H9 (cell line): Measurements from ENCODE around the gene ST14. TPM values are rescaled to one million over a fixed set of nuclear protein-coding genes. Genes with fewer than 3 reads are reported as not detected.
A peak's percentile ranks its signal among the peaks of the same experiment; 100 is the strongest.

Source experiments
- DNase-seq: peaks from one replicate; pipeline ENCODE4 v3.0.0-alpha.2; 2017
- H2AFZ ChIP-seq: one replicate; pipeline ENCODE4 v1.6.1; 2013; ENCODE audit warnings: mild to moderate bottlenecking, low read length, control low read depth, moderate library complexity
- H2AK5ac ChIP-seq: 2 replicates; pipeline ENCODE4 v1.6.1; 2013; ENCODE audit warnings: low read length, control low read depth, mixed read lengths; ENCODE audit not compliant: insufficient read length
- H2BK120ac ChIP-seq: one replicate; pipeline ENCODE4 v1.6.1; 2013; ENCODE audit warnings: low read depth, mild to moderate bottlenecking, low read length, control low read depth, inconsistent platforms; ENCODE audit not compliant: poor library complexity, severe bottlenecking
- H2BK12ac ChIP-seq: 2 replicates; pipeline ENCODE4 v1.6.1; 2013; ENCODE audit warnings: low read length, control low read depth, mixed read lengths, low read depth; ENCODE audit not compliant: insufficient read length
- H2BK15ac ChIP-seq: 2 replicates; pipeline ENCODE4 v1.6.1; 2013; ENCODE audit warnings: low read depth, low read length, control low read depth
- H2BK20ac ChIP-seq: one replicate; pipeline ENCODE4 v1.6.1; 2013; ENCODE audit warnings: low read depth, mild to moderate bottlenecking, low read length, control low read depth, inconsistent platforms; ENCODE audit not compliant: poor library complexity, severe bottlenecking
- H2BK5ac ChIP-seq: 2 replicates; pipeline ENCODE4 v1.6.1; 2013; ENCODE audit warnings: low read length, control low read depth, mixed read lengths; ENCODE audit not compliant: insufficient read length
- H3K14ac ChIP-seq: 2 replicates; pipeline ENCODE4 v1.6.1; 2013; ENCODE audit warnings: low read length, control low read depth; ENCODE audit not compliant: insufficient read depth
- H3K18ac ChIP-seq: 2 replicates; pipeline ENCODE4 v1.6.1; 2013; ENCODE audit warnings: low read depth, mild to moderate bottlenecking, mixed read lengths, low read length, control low read depth; ENCODE audit not compliant: insufficient read length
- H3K23ac ChIP-seq: 2 replicates; pipeline ENCODE4 v1.6.1; 2013; ENCODE audit warnings: low read length, control low read depth, mixed read lengths, low read depth; ENCODE audit not compliant: insufficient read length
- H3K23me2 ChIP-seq: 2 replicates; pipeline ENCODE4 v1.6.1; 2013; ENCODE audit warnings: low read depth, mild to moderate bottlenecking, mixed read lengths, low read length, control low read depth; ENCODE audit not compliant: insufficient read length, poor library complexity, severe bottlenecking
- H3K27ac ChIP-seq: 2 replicates; pipeline ENCODE4 v1.5.1; 2013; ENCODE audit warnings: low read length, control low read depth, mixed read lengths, low read depth; ENCODE audit not compliant: insufficient read length
- H3K27me3 ChIP-seq: 2 replicates; pipeline ENCODE4 v1.6.1; 2013; ENCODE audit warnings: low read length, control low read depth, inconsistent platforms; ENCODE audit not compliant: insufficient read depth
- H3K4ac ChIP-seq: 2 replicates; pipeline ENCODE4 v1.6.1; 2013; ENCODE audit warnings: low read depth, mild to moderate bottlenecking, control low read depth, inconsistent platforms, low read length, moderate library complexity
- H3K4me1 ChIP-seq: 2 replicates; pipeline ENCODE4 v1.6.1; 2013; ENCODE audit warnings: low read length, control low read depth, inconsistent platforms; ENCODE audit not compliant: insufficient read depth
- H3K4me2 ChIP-seq: 2 replicates; pipeline ENCODE4 v1.6.1; 2013; ENCODE audit warnings: low read length, control low read depth, mixed read lengths; ENCODE audit not compliant: insufficient read length, insufficient read depth
- H3K56ac ChIP-seq: 2 replicates; pipeline ENCODE4 v1.6.1; 2013; ENCODE audit warnings: low read depth, mild to moderate bottlenecking, mixed read lengths, low read length, control low read depth; ENCODE audit not compliant: insufficient read length
- H3K79me1 ChIP-seq: 2 replicates; pipeline ENCODE4 v1.6.1; 2013; ENCODE audit warnings: low read depth, mild to moderate bottlenecking, moderate library complexity, low read length, control low read depth, inconsistent platforms; ENCODE audit not compliant: insufficient read depth, poor library complexity, severe bottlenecking
- H3K79me2 ChIP-seq: 2 replicates; pipeline ENCODE4 v1.6.1; 2013; ENCODE audit warnings: low read length, control low read depth, inconsistent platforms; ENCODE audit not compliant: insufficient read depth
- H3K9ac ChIP-seq: 2 replicates; pipeline ENCODE4 v1.6.1; 2013; ENCODE audit warnings: low read length, control low read depth, mixed read lengths; ENCODE audit not compliant: insufficient read length; ENCODE audit errors: extremely low read depth
- H3K9me3 ChIP-seq: one replicate; pipeline ENCODE4 v1.6.1; 2013; ENCODE audit warnings: low read depth, low read length, inconsistent platforms; ENCODE audit not compliant: control insufficient read depth
- H3T11ph ChIP-seq: one replicate; pipeline ENCODE4 v1.6.1; 2013; ENCODE audit warnings: mild to moderate bottlenecking, low read length, control low read depth, inconsistent platforms
- H4K20me1 ChIP-seq: one replicate; pipeline ENCODE4 v1.6.1; 2013; ENCODE audit not compliant: control insufficient read depth, insufficient read length, insufficient read depth
- H4K5ac ChIP-seq: 2 replicates; pipeline ENCODE4 v1.6.1; 2013; ENCODE audit warnings: low read depth, mild to moderate bottlenecking, mixed read lengths, low read length, control low read depth; ENCODE audit not compliant: insufficient read length
- H4K8ac ChIP-seq: replicated peaks from 2 replicates; pipeline ENCODE4 v1.6.1; 2013; ENCODE audit warnings: low read length, control low read depth, mixed read lengths, low read depth; ENCODE audit not compliant: insufficient read length
- H4K91ac ChIP-seq: 2 replicates; pipeline ENCODE4 v1.6.1; 2013; ENCODE audit warnings: low read depth, mild to moderate bottlenecking, moderate library complexity, mixed read lengths, low read length, control low read depth; ENCODE audit not compliant: insufficient read length
- H3K27ac Mint-ChIP-seq, 3 experiments: 2 replicates in 2 of 3; 3 replicates in 1 of 3; pipeline ENCODE4 v1.8.0; 2020 to 2021; ENCODE audit warnings: mixed read lengths in 3 of 3, mild to moderate bottlenecking in 1 of 3, moderate library complexity in 1 of 3
- H3K27me3 Mint-ChIP-seq: 2 replicates; pipeline ENCODE4 v1.8.0; 2021; ENCODE audit warnings: low read depth, mild to moderate bottlenecking, moderate library complexity, mixed read lengths
- H3K36me3 Mint-ChIP-seq, 3 experiments: 2 replicates in 2 of 3; 3 replicates in 1 of 3; pipeline ENCODE4 v1.8.0; 2020 to 2021; ENCODE audit warnings: low read depth in 3 of 3, mixed read lengths in 3 of 3; ENCODE audit not compliant: insufficient read depth in 1 of 3
- H3K4me1 Mint-ChIP-seq, 2 experiments: 2 replicates each; pipeline ENCODE4 v1.8.0; 2020; ENCODE audit warnings: mixed read lengths in 2 of 2
- H3K4me3 Mint-ChIP-seq, 2 experiments: 2 replicates in 1 of 2; 3 replicates in 1 of 2; pipeline ENCODE4 v1.8.0; 2020 to 2021; ENCODE audit warnings: mild to moderate bottlenecking in 2 of 2, mixed read lengths in 2 of 2, moderate library complexity in 1 of 2
- H3K9me3 Mint-ChIP-seq, 2 experiments: 2 replicates in 1 of 2; 3 replicates in 1 of 2; pipeline ENCODE4 v1.8.0; 2020; ENCODE audit warnings: mild to moderate bottlenecking in 2 of 2, mixed read lengths in 2 of 2, moderate library complexity in 1 of 2
- WGBS: extraction: QIAGEN DNeasy Blood & Tissue Kit; methylation state at CpG from one replicate; pipeline ENCODE4 v1.1.7; 2013; ENCODE audit warnings: missing lambda C conversion rate, low lambda C conversion rate, mixed read lengths; ENCODE audit not compliant: insufficient read length; ENCODE audit errors: extremely low coverage; 5-methylcytosine and 5-hydroxymethylcytosine counted together
- total RNA-seq: library from RNA; stranded (reverse); gene quantifications from 2 replicates; pipeline ENCODE4 v1.2.1, GENCODE V29; 2021
- TF ChIP-seq, protein P1 (sequence below): fragments of 200-600 bp; sonication (generic); conservative IDR thresholded peaks from 3 replicates; pipeline ENCODE4 v1.8.0; 2021; ENCODE audit warnings: antibody characterized with exemption, mild to moderate bottlenecking

The ST14 gene
- total RNA-seq, 1 experiment from 2014 or later = 22.4 TPM

GRCh38 chr11:130120045-130120444, 39.5 kb upstream of the ST14 start:
- Histone ChIP-seq H3K79me1 (no peaks in the 10 kb centered on the region), H4K20me1 (peaks cover 4% of the 10 kb centered on the region), H3K23me2 (no peaks in the 10 kb centered on the region), H4K91ac (no peak overlapping the region), H2AK5ac (no peak overlapping the region), H4K5ac (no peak overlapping the region), H3K79me2 (no peaks in the 10 kb centered on the region), H2BK5ac (no peak overlapping the region), H2BK20ac (no peak overlapping the region), H3K4me1 (no peaks in the 10 kb centered on the region), H3K9ac (no peak overlapping the region), H2BK15ac (no peak overlapping the region), H3T11ph (no peak overlapping the region), H3K27ac (no peak overlapping the region), H2AFZ (no peak overlapping the region), H2BK120ac (no peak overlapping the region), H2BK12ac (no peak overlapping the region), H3K14ac (no peak overlapping the region), H3K23ac (no peak overlapping the region), H3K9me3 (no peaks in the 10 kb centered on the region), H4K8ac (no peak overlapping the region), H3K27me3 (no peaks in the 10 kb centered on the region), H3K4ac (no peak overlapping the region), H3K4me2 (no peak overlapping the region), H3K56ac (no peak overlapping the region), H3K18ac (no peak overlapping the region)
- Mint-ChIP-seq H3K9me3 (no peaks in the 10 kb centered on the region), H3K4me1 (peaks cover 5 to 10% of the 10 kb centered on the region in 2 experiments), H3K27me3 (no peaks in the 10 kb centered on the region), H3K36me3 (peaks cover 40 to 56% (median 49%) of the 10 kb centered on the region in 3 experiments; a peak in 6 of 7 replicates), H3K4me3 (no peak overlapping the region), H3K27ac (peak overlapping the region in 1 of 3 experiments; percentile 24; a peak in 2 of 7 replicates)
- no peak for DNase-seq
- TF ChIP-seq, protein P1, sequence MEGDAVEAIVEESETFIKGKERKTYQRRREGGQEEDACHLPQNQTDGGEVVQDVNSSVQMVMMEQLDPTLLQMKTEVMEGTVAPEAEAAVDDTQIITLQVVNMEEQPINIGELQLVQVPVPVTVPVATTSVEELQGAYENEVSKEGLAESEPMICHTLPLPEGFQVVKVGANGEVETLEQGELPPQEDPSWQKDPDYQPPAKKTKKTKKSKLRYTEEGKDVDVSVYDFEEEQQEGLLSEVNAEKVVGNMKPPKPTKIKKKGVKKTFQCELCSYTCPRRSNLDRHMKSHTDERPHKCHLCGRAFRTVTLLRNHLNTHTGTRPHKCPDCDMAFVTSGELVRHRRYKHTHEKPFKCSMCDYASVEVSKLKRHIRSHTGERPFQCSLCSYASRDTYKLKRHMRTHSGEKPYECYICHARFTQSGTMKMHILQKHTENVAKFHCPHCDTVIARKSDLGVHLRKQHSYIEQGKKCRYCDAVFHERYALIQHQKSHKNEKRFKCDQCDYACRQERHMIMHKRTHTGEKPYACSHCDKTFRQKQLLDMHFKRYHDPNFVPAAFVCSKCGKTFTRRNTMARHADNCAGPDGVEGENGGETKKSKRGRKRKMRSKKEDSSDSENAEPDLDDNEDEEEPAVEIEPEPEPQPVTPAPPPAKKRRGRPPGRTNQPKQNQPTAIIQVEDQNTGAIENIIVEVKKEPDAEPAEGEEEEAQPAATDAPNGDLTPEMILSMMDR = no peak
- WGBS = no CpG with 5 or more reads among the region's 5 CpGs
